ENCODE data around the gene PGM1. TPM values are rescaled to one million over a fixed set of nuclear protein-coding genes. Genes with fewer than 3 reads are reported as not detected.

Gene PGM1
- polyA plus RNA-seq, 3 donors: 30.4 to 33.3 (median 32.4) TPM

Other genes with a start within 250 kb of the PGM1 start
- gene ALG6, start 225.8 kb upstream of the PGM1 start, polyA plus RNA-seq (ENCODE audit: insufficient read length in 3 of 3): 10 to 100 TPM; 21.3 to 25.3 (median 24.5) TPM
- 10 to 100 TPM; 55.7 to 76.5 (median 57.3) TPM for gene ITGB3BP, start 70.2 kb upstream of the PGM1 start, polyA plus RNA-seq (ENCODE audit: insufficient read length in 3 of 3)
- gene EFCAB7, start 69.9 kb upstream of the PGM1 start, polyA plus RNA-seq (ENCODE audit: insufficient read length in 3 of 3): 10 to 100 TPM; 18.1 to 25.8 (median 23.8) TPM
- 10 to 100 TPM; 31.0 to 35.7 (median 32.8) TPM for gene ROR1, start 180.6 kb downstream of the PGM1 start, polyA plus RNA-seq (ENCODE audit: insufficient read length in 3 of 3)